ENCODE measurements around the gene PIN1. TPM values are rescaled to one million over a fixed set of nuclear protein-coding genes. Genes with fewer than 3 reads are reported as not detected.

Gene PIN1
- total and polyA plus RNA-seq, 2 of the 13 experiments (the other 11 are each of a cell fraction or from before 2014, with no cell fraction given): 31.9 to 72.0 TPM

DNA sequence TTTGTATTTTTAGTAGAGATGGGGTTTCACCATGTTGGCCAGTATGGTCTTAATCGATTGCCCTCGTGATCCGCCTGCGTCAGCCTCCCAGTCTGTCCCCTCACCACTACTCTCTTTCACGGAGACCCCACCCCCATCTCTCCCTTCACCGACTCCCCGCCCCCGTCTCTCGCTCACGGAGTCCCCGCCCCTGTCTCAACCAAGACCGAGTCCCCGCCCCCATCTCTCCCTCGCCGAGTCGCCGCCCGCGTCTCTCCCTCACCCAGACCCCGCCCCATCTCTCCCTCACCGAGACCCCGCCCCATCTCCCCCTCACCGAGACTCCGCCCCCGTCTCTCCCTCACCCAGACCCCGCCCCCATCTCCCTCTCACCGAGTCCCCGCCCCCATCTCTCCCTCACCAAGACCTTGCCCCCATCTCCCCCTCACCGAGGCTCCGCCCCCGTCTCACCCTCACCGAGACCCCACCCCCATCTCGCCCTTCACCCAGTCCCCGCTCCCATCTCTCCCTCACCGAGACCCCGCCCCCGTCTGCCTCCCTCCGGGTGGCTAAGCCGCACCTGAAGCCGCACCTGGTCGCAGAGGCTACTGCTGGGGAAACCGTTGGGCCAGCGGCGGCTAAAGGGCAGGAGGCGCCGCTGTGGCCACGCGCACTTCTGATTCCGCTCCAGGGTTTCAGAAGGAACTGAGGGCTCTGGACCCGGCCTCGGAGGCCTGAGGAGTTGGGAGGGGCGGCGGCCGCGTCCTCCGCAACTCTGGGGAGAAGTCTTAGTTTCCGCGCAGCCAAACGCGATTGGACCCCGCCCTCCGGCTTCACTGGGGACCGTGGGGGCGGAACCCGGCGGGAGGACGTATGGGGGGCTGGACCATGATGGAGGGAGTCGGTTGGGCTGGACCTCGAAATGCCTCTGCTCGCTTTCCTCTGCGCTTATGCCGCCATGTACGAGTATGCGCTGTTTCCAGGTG is 49.5 kb upstream of the PIN1 start (continued):
- TF ChIP-seq SNAPC2 (CRISPR knock-in tag; IDR thresholded peaks at IDR 0.05) (0 out of 2 replicates have a peak, but pooled peaks have one; percentile 45), RBAK (CRISPR knock-in tag; IDR thresholded peaks at IDR 0.05) (no peak; the same call in 1 of the 2 replicates), KDM4B (CRISPR knock-in tag; IDR thresholded peaks at IDR 0.05) (0 out of 2 replicates have a peak, but pooled peaks have one; percentile 23), ZNF883 (CRISPR knock-in tag; IDR thresholded peaks at IDR 0.05; ENCODE audit: not compliant biosample characterization) (no peak), KDM1A (CRISPR knock-in tag; IDR thresholded peaks at IDR 0.05) (no peak), PPARG (CRISPR knock-in tag; conservative IDR thresholded peaks at IDR 0.05) (0 out of 2 replicates have a peak, but pooled peaks have one; percentile 14), YY1 (IDR thresholded peaks at IDR 0.05; ENCODE audit: insufficient read depth, insufficient replicate concordance, low read depth, low read length) (peak; percentile 62), HNF4G (IDR thresholded peaks at IDR 0.05; ENCODE audit: borderline replicate concordance, low read depth, low read length) (no peak), HNF4G (CRISPR knock-in tag; IDR thresholded peaks at IDR 0.05; ENCODE audit: borderline replicate concordance, low read depth) (no peak), IRX3 (CRISPR knock-in tag; IDR thresholded peaks at IDR 0.05; ENCODE audit: borderline replicate concordance, low read depth) (no peak), NFE2 (CRISPR knock-in tag; IDR thresholded peaks at IDR 0.05) (no peak), CBX5 (CRISPR knock-in tag; IDR thresholded peaks at IDR 0.05; ENCODE audit: borderline replicate concordance) (peak; percentile 39; the same call in 1 of the 2 replicates), ZNF614 (CRISPR knock-in tag; IDR thresholded peaks at IDR 0.05; ENCODE audit: borderline replicate concordance) (no peak), ZNF605 (CRISPR knock-in tag; IDR thresholded peaks at IDR 0.05) (peak; percentile 52; the same call in 1 of the 2 replicates), ZNF484 (CRISPR knock-in tag; IDR thresholded peaks at IDR 0.05; ENCODE audit: borderline replicate concordance, low read depth) (no peak), NFYC (CRISPR knock-in tag; IDR thresholded peaks at IDR 0.05) (no peak), SNRNP70 (IDR thresholded peaks at IDR 0.05; ENCODE audit: low read depth, low read length) (no peak), ZNF557 (CRISPR knock-in tag; IDR thresholded peaks at IDR 0.05) (no peak), ZFX (CRISPR knock-in tag; IDR thresholded peaks at IDR 0.05; ENCODE audit: low read depth) (peak; percentile 83)
- TF ChIP-seq, protein P1, sequence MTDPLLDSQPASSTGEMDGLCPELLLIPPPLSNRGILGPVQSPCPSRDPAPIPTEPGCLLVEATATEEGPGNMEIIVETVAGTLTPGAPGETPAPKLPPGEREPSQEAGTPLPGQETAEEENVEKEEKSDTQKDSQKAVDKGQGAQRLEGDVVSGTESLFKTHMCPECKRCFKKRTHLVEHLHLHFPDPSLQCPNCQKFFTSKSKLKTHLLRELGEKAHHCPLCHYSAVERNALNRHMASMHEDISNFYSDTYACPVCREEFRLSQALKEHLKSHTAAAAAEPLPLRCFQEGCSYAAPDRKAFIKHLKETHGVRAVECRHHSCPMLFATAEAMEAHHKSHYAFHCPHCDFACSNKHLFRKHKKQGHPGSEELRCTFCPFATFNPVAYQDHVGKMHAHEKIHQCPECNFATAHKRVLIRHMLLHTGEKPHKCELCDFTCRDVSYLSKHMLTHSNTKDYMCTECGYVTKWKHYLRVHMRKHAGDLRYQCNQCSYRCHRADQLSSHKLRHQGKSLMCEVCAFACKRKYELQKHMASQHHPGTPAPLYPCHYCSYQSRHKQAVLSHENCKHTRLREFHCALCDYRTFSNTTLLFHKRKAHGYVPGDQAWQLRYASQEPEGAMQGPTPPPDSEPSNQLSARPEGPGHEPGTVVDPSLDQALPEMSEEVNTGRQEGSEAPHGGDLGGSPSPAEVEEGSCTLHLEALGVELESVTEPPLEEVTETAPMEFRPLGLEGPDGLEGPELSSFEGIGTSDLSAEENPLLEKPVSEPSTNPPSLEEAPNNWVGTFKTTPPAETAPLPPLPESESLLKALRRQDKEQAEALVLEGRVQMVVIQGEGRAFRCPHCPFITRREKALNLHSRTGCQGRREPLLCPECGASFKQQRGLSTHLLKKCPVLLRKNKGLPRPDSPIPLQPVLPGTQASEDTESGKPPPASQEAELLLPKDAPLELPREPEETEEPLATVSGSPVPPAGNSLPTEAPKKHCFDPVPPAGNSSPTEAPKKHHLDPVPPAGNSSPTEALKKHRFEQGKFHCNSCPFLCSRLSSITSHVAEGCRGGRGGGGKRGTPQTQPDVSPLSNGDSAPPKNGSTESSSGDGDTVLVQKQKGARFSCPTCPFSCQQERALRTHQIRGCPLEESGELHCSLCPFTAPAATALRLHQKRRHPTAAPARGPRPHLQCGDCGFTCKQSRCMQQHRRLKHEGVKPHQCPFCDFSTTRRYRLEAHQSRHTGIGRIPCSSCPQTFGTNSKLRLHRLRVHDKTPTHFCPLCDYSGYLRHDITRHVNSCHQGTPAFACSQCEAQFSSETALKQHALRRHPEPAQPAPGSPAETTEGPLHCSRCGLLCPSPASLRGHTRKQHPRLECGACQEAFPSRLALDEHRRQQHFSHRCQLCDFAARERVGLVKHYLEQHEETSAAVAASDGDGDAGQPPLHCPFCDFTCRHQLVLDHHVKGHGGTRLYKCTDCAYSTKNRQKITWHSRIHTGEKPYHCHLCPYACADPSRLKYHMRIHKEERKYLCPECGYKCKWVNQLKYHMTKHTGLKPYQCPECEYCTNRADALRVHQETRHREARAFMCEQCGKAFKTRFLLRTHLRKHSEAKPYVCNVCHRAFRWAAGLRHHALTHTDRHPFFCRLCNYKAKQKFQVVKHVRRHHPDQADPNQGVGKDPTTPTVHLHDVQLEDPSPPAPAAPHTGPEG (CRISPR knock-in tag; IDR thresholded peaks at IDR 0.05): no peak
- TF ChIP-seq, protein P2, sequence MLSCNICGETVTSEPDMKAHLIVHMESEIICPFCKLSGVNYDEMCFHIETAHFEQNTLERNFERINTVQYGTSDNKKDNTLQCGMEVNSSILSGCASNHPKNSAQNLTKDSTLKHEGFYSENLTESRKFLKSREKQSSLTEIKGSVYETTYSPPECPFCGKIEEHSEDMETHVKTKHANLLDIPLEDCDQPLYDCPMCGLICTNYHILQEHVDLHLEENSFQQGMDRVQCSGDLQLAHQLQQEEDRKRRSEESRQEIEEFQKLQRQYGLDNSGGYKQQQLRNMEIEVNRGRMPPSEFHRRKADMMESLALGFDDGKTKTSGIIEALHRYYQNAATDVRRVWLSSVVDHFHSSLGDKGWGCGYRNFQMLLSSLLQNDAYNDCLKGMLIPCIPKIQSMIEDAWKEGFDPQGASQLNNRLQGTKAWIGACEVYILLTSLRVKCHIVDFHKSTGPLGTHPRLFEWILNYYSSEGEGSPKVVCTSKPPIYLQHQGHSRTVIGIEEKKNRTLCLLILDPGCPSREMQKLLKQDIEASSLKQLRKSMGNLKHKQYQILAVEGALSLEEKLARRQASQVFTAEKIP (CRISPR knock-in tag; IDR thresholded peaks at IDR 0.05; ENCODE audit: borderline replicate concordance): no peak
- TF ChIP-seq, protein P3, sequence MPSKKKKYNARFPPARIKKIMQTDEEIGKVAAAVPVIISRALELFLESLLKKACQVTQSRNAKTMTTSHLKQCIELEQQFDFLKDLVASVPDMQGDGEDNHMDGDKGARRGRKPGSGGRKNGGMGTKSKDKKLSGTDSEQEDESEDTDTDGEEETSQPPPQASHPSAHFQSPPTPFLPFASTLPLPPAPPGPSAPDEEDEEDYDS (CRISPR knock-in tag; IDR thresholded peaks at IDR 0.05): no peak
